Loucy (cell line): ENCODE results near the gene CDK4.
A peak's percentile ranks its signal among the peaks of the same experiment; 100 is the strongest.

ENCODE experiments used
- H2AFZ ChIP-seq: fragments of 200-600 bp; sonication (generic); 2 replicates; pipeline ENCODE4 v1.6.0; 2016; ENCODE audit warnings: antibody characterized with exemption, mild to moderate bottlenecking, low read length, moderate library complexity
- H3F3A ChIP-seq: fragments of 200-600 bp; 2 replicates; pipeline ENCODE4 v1.6.0; 2016; ENCODE audit warnings: antibody characterized with exemption, low read depth, mild to moderate bottlenecking
- H3K27me3 ChIP-seq: fragments of 200-600 bp; sonication (generic); 2 replicates; pipeline ENCODE4 v1.6.1; 2014; ENCODE audit warnings: low read length, mild to moderate bottlenecking; ENCODE audit not compliant: insufficient read depth, poor library complexity, severe bottlenecking
- H3K36me3 ChIP-seq: fragments of 200-600 bp; sonication (generic); 2 replicates; pipeline ENCODE4 v1.6.1; 2016; ENCODE audit warnings: low read length; ENCODE audit not compliant: insufficient read depth
- H3K4me1 ChIP-seq: fragments of 200-600 bp; sonication (generic); 2 replicates; pipeline ENCODE4 v1.5.1; 2014; ENCODE audit warnings: low read length, mild to moderate bottlenecking; ENCODE audit not compliant: insufficient read depth, poor library complexity, severe bottlenecking
- H3K4me2 ChIP-seq: fragments of 200-600 bp; sonication (generic); 2 replicates; pipeline ENCODE4 v1.6.0; 2014; ENCODE audit warnings: antibody characterized with exemption, low read length, low read depth, mild to moderate bottlenecking; ENCODE audit not compliant: poor library complexity, severe bottlenecking
- H3K4me3 ChIP-seq: fragments of 200-600 bp; sonication (generic); 2 replicates; pipeline ENCODE4 v1.5.1; 2014; ENCODE audit warnings: low read length, mild to moderate bottlenecking, mixed read lengths; ENCODE audit not compliant: poor library complexity, severe bottlenecking
- H3K79me2 ChIP-seq: fragments of 200-600 bp; sonication (generic); 2 replicates; pipeline ENCODE4 v1.6.1; 2014; ENCODE audit warnings: low read length; ENCODE audit not compliant: insufficient read depth
- H3K9ac ChIP-seq: fragments of 200-600 bp; sonication (generic); 2 replicates; pipeline ENCODE4 v1.6.0; 2014; ENCODE audit warnings: mild to moderate bottlenecking, low read depth, low read length, moderate library complexity; ENCODE audit not compliant: poor library complexity, severe bottlenecking
- H3K9me2 ChIP-seq: fragments of 200-600 bp; sonication (generic); replicated peaks from 2 replicates; pipeline ENCODE4 v1.6.1; 2016; ENCODE audit warnings: low read depth, low read length, mixed read lengths
- H3K9me3 ChIP-seq: fragments of 200-600 bp; sonication (generic); 2 replicates; pipeline ENCODE4 v1.6.1; 2014; ENCODE audit warnings: mild to moderate bottlenecking, antibody characterized with exemption, low read length, low read depth; ENCODE audit not compliant: insufficient read depth
- H4K20me1 ChIP-seq: fragments of 200-600 bp; sonication (generic); 2 replicates; pipeline ENCODE4 v1.6.0; 2014; ENCODE audit warnings: antibody characterized with exemption, low read length, mild to moderate bottlenecking; ENCODE audit not compliant: insufficient read depth, poor library complexity, severe bottlenecking
- CTCF ChIP-seq: fragments of 200-600 bp; sonication (generic); conservative IDR thresholded peaks from 2 replicates; pipeline ENCODE4 v1.5.1; 2014; ENCODE audit warnings: mild to moderate bottlenecking, antibody characterized with exemption, low read length
- EZH2phosphoT487 ChIP-seq: fragments of 200-600 bp; IDR thresholded peaks from 2 replicates; pipeline ENCODE4 v1.6.1; 2018; ENCODE audit warnings: antibody characterized with exemption, mild to moderate bottlenecking, moderate library complexity, borderline replicate concordance

Gene CDK4

GRCh38 chr12:57750561-57751431 is 1.3 kb downstream of the CDK4 start:
- peak overlapping the region; percentile 99 for H3K4me3 ChIP-seq
- peak overlapping the region; percentile 93 for H3K4me2 ChIP-seq
- H2AFZ ChIP-seq = no peak overlapping the region
- TF ChIP-seq CTCF = no peak
- no peak for TF ChIP-seq EZH2phosphoT487
- no peaks in the 10 kb centered on the region for H3K9me3 ChIP-seq
- peaks cover 7% of the 10 kb centered on the region for H3F3A ChIP-seq
- H3K27me3 ChIP-seq = no peaks in the 10 kb centered on the region
- H3K36me3 ChIP-seq = peaks cover 27% of the 10 kb centered on the region
- H3K79me2 ChIP-seq = peaks cover 42% of the 10 kb centered on the region
- peak overlapping the region; percentile 99 for H3K9ac ChIP-seq
- H4K20me1 ChIP-seq = peaks cover 25% of the 10 kb centered on the region
- H3K4me1 ChIP-seq = peaks cover 33% of the 10 kb centered on the region
- no peaks in the 10 kb centered on the region for H3K9me2 ChIP-seq

DNA sequence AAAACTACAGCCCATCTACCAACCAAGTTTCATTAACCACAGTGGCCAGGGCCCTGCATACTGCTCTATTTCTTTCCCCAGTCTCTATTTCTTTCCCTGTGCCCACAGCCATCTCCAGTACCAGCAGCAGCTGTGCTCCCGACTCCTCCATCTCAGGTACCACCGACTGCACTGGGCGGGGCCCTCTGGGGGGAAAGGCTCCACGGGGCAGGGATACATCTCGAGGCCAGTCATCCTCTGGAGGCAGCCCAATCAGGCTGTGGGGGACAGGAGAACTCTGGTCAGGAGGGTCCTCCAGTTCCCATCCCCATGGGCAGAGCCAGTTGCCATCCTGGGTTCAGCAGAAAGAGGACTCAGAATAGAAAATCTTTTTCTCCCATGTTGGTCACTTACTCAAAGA is 3.0 kb downstream of the CDK4 start:
- TF ChIP-seq EZH2phosphoT487 = no peak
- TF ChIP-seq CTCF = no peak
- no peak overlapping the region for H3K4me3 ChIP-seq
- peaks cover 25% of the 10 kb centered on the region for H4K20me1 ChIP-seq
- peaks cover 5% of the 10 kb centered on the region for H3F3A ChIP-seq
- no peak overlapping the region for H2AFZ ChIP-seq
- H3K9me3 ChIP-seq = no peaks in the 10 kb centered on the region
- H3K4me2 ChIP-seq = no peak overlapping the region
- H3K4me1 ChIP-seq = peaks cover 31% of the 10 kb centered on the region
- H3K9me2 ChIP-seq = no peaks in the 10 kb centered on the region
- peaks cover 27% of the 10 kb centered on the region for H3K36me3 ChIP-seq
- no peaks in the 10 kb centered on the region for H3K27me3 ChIP-seq
- H3K79me2 ChIP-seq = peaks cover 40% of the 10 kb centered on the region
- no peak overlapping the region for H3K9ac ChIP-seq

DNA sequence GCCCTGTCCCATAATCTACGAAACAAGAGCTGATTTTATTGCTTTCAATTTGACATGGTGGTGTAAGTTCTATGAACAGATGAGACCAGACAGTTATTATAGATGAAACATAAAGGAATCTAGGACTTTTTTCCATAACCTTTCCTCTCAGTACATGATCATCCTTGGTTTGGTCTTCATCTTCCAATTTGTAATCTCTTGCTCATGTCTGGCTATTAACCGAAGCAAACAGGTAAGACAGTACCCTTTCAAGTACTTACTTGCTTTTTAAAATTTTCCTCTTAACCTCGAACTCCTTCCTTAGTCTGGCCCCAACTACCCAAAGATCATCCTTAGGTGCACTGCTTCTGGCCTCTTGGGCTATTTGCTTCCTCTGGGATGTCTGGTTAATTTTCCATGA is 6.1 kb downstream of the CDK4 start:
- H2AFZ ChIP-seq = no peak overlapping the region
- H4K20me1 ChIP-seq = peaks cover 17% of the 10 kb centered on the region
- no peaks in the 10 kb centered on the region for H3K27me3 ChIP-seq
- no peak overlapping the region for H3K9ac ChIP-seq
- H3K36me3 ChIP-seq = peaks cover 27% of the 10 kb centered on the region
- TF ChIP-seq EZH2phosphoT487 (no peak), CTCF (no peak)
- H3K4me1 ChIP-seq = peaks cover 20% of the 10 kb centered on the region
- H3F3A ChIP-seq = no peaks in the 10 kb centered on the region; the same call in 1 of the 2 replicates
- peak overlapping the region; percentile 72 for H3K4me2 ChIP-seq
- H3K79me2 ChIP-seq = peaks cover 37% of the 10 kb centered on the region
- no peaks in the 10 kb centered on the region for H3K9me2 ChIP-seq
- H3K4me3 ChIP-seq = no peak overlapping the region
- H3K9me3 ChIP-seq = no peaks in the 10 kb centered on the region
